Sigmoid colon (tissue), 4 donors: ENCODE data around the gene KLHL29.

Source experiments
- POLR2A ChIP-seq, 2 donors: fragments of 450-650 bp; IDR thresholded peaks; one replicate each; pipeline ENCODE4 v1.6.1; 2016; ENCODE audit warnings: antibody characterized with exemption in 2 of 2, mild to moderate bottlenecking in 2 of 2, moderate library complexity in 2 of 2
- POLR2AphosphoS5 ChIP-seq, 4 donors: sonication (generic); formaldehyde crosslinking; IDR thresholded peaks; one replicate each; pipeline ENCODE4 v1.6.1; 2017; ENCODE audit warnings: antibody characterized with exemption in 4 of 4
- TF ChIP-seq, protein P1 (sequence below), 4 experiments: fragments of 450-650 bp in 3 of 4; fragments of 200-600 bp in 1 of 4; IDR thresholded peaks; one replicate each; pipeline ENCODE4 v1.5.1; 2016 to 2019; ENCODE audit warnings: antibody characterized with exemption in 4 of 4, mild to moderate bottlenecking in 3 of 4, moderate library complexity in 2 of 4

DNA sequence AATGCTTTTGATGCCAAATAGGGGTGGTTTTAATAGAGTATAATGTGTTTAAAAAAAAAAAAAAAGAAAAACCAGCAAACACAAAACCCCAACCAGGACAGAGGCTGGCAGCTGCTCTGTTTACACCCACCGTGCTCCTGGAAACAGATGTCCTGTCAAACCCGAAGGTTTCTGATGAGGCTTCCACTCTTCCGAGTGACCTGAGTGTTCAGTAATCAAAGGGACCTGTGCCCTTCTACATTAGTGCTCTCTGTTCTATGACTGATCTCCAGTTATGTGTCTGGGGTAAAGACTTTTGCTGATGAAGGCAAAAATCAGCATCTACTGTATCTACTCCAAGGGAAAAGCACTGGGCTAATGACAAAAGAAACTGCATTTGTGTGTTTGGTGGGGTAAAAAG, 3.5 kb upstream of the KLHL29 start:
- TF ChIP-seq, protein P1, sequence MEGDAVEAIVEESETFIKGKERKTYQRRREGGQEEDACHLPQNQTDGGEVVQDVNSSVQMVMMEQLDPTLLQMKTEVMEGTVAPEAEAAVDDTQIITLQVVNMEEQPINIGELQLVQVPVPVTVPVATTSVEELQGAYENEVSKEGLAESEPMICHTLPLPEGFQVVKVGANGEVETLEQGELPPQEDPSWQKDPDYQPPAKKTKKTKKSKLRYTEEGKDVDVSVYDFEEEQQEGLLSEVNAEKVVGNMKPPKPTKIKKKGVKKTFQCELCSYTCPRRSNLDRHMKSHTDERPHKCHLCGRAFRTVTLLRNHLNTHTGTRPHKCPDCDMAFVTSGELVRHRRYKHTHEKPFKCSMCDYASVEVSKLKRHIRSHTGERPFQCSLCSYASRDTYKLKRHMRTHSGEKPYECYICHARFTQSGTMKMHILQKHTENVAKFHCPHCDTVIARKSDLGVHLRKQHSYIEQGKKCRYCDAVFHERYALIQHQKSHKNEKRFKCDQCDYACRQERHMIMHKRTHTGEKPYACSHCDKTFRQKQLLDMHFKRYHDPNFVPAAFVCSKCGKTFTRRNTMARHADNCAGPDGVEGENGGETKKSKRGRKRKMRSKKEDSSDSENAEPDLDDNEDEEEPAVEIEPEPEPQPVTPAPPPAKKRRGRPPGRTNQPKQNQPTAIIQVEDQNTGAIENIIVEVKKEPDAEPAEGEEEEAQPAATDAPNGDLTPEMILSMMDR (IDR thresholded peaks at IDR 0.05) = no peak
- TF ChIP-seq POLR2A (IDR thresholded peaks at IDR 0.05) = no peak
- no peak for TF ChIP-seq POLR2AphosphoS5 (IDR thresholded peaks at IDR 0.05)
